ENCODE results near the gene SPARCL1.

- TF ChIP-seq CTCF (IDR thresholded peaks at IDR 0.05) (no peak), RNF2 (IDR thresholded peaks at IDR 0.05; ENCODE audit: borderline replicate concordance, low read depth) (no peak), CHD2 (IDR thresholded peaks at IDR 0.05; ENCODE audit: low read length, partially characterized antibody) (no peak), FOXS1 (CRISPR knock-in tag; IDR thresholded peaks at IDR 0.05) (no peak), POLR2A (IDR thresholded peaks at IDR 0.05; ENCODE audit: low read length) (no peak), EP300 (IDR thresholded peaks at IDR 0.05) (no peak), REST (IDR thresholded peaks at IDR 0.05) (no peak), MYC (IDR thresholded peaks at IDR 0.05; ENCODE audit: borderline replicate concordance, low read length) (no peak), RAD21 (conservative IDR thresholded peaks at IDR 0.05 in 1 of 2, IDR thresholded peaks at IDR 0.05 in 1 of 2) (no peak), JUN (IDR thresholded peaks at IDR 0.05) (no peak)
Observed at GRCh38 chr4:87524456-87524855, 4.7 kb downstream of the SPARCL1 start.

Measured in A549 (cell line).